NCI-H526 (cell line): Measurements from ENCODE around the gene PGP.
"Not testable (repeated sequence)": the region's sequence is repeated elsewhere in the genome, so short reads cannot be mapped to it uniquely, and the experiment has no call there.

Experiments used
- DNase-seq, 2 experiments: peaks; one replicate each; lab custom pipeline; 2025; lab: John Stamatoyannopoulos, UW

The PGP gene, protein sequence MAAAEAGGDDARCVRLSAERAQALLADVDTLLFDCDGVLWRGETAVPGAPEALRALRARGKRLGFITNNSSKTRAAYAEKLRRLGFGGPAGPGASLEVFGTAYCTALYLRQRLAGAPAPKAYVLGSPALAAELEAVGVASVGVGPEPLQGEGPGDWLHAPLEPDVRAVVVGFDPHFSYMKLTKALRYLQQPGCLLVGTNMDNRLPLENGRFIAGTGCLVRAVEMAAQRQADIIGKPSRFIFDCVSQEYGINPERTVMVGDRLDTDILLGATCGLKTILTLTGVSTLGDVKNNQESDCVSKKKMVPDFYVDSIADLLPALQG

DNA sequence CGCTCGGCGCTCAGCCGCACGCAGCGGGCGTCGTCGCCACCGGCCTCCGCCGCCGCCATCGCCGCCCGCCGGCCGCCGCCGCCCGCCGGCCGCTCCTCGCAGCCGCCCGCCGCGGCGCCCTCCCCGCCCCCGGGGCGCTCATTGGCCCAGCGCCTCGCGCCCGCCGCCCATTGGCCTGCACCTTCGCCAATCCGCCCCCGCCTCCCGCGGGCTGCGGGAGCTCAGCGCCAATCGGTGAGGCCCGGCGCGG is at the start of gene PGP:
Gene PGP (minus strand): TSS at position 122 of the 250 bp plus-strand sequence. CDS start 63 bp downstream, at position 59.
- DNase-seq, result no peak

DNA sequence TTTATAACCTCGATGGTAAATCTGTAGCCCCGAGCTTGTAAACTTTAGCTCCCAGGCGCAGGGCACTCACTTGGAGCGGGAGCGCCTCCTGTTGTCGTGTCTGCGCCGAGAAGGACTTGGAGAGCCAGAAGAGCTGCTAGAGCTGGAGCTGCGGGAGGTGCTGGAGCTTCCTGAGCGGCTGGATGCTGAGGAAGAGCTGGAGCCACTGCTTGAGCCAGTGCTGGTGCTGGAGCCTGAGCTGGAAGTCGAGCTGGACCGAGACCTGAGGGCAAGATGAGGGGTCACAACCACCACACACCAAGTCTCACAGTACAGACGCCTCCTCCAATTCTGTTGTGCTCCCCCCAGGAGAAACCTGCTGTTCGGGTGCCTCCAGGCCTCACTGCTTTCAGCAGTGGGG is 48.4 kb upstream of the PGP start:
- DNase-seq, result not testable (repeated sequence)

DNA sequence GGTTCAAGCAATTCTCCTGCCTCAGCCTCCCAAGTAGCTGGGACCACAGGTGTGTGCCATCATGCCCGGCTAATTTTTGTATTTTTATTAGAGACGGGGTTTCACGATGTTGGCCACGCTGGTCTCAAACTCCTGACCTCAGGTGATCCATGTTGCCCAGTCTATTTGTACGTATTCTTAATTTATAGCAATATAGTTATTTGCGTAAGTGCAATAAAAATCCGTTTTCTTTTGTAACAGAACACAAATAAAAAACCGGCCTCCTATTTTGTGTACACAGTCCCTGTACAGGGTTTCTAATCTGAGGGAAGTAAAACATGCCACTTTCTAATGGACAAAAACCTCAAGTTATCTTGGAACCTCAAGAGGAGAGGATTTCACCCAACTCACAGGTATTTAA is 45.6 kb upstream of the PGP start:
- DNase-seq, result no peak

DNA sequence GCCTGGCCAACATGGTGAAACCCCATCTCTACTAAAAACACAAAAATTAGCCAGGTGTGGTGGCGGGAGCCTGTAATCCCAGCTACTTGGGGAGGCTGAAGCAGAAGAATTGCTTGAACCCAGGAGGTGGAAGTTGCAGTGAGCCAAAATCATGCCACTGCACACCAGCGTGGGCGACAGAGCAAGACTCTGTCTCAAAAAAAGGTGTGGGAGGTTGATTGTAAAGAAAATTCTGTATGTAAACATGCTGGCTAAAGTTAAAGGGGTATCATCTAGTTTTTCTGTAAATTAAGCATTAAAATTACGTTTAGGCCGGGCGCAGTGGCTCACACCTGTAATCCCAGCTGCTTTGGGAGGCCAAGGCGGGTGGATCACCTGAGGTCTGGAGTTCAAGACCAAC is 43.9 kb upstream of the PGP start:
- not testable (repeated sequence) for DNase-seq

DNA sequence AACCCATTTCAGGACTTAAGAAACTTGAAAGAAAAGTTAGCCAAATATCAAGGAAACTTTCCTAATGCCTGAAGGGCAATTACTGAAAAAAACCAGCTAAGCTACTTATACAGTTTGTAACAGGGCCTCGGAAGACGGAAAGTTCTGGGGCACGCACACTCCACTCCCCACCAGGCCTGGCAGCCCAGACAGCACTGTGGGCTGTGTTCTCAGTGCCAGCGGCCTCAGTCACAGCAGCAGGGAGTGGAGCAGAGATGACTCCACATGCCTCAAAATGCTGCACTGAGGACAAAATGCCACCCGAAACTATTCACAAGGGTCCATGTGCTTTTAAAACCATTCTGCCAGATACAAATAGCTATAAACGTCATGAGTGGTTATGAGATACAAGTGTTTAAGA is 43.1 kb upstream of the PGP start:
- DNase-seq, result no peak

DNA sequence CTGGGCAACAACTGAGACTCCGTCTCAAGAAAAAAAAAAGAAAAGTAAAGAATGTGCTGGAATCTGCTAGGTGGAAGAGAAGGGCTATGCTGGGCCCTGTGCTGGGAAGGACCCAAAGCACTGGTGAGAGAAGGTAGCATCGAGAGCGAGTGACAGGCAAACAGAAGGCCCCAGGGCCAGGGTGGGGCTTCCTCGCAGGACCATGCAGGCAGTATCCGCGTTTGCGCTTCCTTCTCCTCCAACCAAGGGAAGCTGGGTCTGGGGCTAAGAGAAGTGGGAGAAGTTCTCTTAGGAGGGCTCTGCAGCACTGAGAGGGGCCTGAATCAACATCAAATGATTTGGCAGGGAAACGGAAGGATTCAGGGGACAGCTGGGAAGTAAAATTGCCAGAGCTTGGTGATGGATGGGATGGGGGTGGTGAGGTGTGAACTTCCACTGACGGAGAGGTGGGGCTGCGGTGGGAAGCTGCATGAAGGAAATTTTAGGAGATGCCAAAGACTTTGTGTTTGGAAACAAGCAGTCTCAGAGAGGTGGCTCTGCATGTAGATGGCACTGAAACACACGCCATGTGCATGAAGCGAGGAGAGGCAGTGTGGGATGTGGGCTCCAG is 42.0 kb upstream of the PGP start:
- no peak for DNase-seq

DNA sequence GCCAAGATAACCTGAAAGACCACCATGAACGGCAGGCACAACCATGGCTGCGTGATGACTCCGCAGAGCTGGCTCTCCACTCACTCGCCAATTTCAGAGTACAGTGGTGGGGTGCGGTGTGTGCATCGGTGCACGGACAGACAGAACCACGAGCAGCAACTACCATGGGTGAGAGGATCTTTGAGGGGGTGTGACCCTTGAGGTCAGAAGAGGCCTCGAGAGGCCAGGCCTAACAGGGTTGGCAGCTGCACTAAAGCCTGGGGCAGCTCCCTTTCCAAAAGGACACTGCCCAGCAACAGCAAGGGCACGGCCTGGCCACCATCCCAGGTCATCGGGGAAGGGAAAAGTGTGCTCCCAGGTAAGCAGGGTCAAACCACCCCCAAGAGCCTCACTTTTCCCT is 38.7 kb upstream of the PGP start:
- no peak for DNase-seq

DNA sequence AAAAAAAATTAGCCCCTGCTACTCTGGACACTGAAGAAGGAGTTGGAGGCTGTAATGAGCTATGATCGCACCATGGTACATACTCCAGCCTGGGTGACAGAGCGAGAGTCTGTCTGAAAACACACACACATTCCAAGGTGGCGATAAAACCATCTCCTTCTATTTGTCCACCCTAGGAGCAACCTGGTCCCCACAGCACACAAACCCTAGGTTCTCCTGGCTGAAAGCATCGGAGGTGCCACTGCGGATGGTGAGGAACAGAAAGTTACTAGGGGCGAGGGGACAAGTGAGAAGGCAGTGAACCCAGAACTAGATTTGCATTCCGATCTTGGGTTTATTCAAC is 38.1 kb upstream of the PGP start:
- no peak for DNase-seq

DNA sequence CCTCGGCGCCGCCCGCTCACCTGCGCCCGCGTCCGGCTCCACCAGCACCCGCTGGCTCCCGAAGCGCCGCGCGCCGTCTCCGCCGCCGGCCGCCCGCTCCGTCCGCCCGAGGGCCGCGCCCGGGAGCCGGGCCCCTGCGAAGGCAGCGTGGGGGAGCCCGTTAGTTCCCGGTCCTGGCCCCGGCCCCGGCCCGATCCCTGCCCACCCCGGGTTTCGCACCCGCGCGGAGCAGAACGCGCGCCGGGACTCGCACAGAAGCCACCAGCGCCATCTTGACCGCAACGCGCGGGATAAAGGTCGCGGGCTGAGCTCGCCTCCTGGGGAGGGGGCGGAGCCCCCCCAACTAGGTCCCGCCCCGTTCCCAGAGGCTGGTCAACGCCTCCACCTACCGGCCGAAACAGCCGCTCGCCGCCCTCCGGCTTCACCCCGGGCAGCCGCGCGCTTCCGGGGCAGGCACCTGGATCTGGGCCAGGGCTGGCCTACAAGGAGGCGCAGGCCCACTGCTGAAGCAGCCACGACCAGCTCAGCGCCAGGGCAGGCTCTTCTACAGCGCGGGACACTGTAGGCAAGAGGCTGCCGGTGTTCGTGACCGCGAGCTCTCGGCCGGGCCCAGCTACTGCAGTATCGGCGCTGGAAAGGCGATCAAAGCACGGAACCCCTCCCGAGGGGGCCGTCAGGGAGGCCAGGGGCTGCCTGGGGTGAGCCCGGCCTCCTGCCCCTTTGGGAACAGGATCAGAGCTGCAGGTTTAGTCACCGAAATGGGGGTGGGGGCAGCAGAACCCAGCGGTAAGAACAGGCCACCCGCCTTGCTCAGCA is 36.9 kb upstream of the PGP start, which contains the start of gene ECI1:
Gene ECI1 (minus strand): TSS at position 292 of the 816 bp plus-strand sequence. CDS start 21 bp downstream, at position 271.
- DNase-seq, result peak; percentile 57 to 90

DNA sequence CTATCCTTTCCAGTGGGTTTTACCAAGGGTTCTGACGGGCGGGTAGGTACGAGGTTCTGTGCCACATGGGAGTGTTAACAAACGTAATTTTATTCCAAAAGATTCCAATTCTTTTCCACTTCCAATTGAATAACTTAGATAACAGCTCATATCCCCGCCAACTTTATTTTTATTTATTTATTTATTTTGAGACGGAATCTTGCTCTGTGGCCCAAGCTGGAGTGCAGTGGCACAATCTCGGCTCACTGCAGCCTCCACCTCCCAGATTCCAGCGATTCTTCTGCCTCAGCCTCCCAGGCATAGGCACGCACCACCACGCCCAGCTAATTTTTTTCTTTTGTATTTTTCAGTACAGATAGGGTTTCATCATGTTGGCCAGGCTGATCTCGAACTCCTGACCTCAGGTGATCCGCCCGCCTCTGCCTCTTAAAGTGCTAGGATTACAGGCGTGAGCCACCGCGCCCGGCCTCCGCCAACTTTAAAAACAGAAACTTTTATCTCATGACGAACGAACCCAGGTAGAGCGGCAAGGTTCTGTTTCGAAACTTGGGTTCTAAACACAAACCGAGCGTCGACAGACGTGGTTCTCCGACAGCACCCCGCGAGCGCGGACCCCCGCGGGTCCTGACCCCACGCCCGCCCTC is 36.1 kb upstream of the PGP start:
- DNase-seq, result no peak

DNA sequence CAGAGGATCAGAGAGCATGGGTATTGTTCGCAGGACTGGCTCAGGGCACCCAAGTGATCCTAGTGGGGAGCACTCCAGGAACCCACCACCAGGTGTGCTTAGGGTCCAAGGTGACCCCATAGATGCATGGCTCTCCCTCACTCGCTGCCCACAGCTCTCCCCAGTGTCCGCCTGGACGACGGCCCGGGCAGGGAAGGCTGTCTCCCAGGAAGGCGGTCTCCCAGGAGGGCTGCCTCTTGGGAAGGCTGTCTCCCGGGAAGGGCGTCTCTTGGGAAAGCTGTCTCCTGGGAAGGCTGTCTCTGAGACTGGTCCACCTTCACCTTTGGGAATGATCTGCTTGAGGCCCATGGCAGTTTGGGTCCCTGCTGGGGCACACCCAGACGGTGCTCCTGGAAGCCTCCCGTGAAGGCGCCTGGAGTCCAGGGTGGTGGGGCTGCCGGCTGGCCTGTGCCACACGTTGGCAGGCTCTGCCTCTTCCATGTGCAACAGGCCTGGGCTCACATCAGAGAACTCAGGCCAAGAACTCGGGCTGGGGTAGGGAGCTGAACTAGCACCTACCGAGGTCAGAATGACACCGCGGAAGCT is 31.8 kb upstream of the PGP start:
- no peak for DNase-seq

DNA sequence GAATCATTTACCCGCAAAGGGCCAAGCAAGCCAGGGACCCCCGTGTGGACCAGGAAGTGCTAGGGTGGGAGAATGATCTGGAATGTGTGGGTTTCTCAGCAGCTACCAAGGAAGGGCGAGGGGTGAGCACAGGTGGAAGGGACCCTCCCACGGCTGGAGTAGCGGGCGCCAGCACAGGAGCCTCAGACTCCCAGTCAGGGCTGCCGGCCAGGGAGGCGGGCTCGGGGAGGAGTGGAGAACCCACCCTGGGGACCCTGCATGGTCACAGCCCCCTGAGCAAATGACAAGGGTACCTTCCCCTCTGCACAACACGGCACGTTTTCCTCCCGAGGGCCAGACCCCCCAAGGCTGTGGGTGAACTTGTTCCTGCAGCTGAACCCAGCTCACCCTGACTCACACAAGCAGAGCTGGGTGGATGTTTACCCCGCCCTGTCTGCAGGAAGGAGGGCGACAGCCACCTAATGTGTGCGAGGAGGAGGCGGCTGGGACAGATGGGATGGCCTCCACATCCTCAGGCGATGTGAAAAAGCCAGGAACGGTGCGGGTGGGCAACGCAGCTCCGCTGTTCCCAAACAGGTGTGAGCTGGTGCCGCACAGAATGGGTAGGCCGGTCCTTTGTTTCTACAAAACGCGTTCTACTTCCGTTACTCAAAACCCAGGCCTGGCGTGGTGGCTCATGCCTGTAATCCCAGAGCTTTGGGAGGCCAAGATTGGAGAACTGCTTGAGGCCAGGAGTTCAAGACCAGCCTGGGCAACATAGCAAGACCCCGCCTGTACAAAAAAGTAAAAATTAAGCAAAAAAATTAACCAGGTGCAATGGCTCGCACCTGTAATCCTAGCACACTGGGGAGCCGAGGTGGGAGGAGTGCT is 30.5 kb upstream of the PGP start:
- DNase-seq, result no peak

DNA sequence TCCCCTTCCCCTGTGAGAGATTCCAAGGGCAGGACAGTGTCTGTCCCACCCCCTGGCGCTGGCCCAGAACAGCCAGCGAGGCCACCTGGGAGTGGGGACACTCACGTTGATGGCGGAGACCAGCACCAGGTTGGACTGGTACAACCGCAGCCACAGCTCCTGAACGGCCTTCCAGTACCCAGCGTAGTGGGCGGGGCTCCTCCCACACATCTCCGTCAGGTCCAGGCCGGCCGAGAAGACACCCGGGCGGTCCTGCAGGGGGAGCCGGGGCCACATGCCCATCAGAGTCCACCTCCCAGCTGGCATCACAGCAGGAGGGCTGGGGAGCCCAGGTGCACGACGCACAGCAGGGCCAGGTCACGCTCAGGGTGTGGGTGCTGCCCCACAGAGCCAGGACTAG is 29.7 kb upstream of the PGP start:
- no peak for DNase-seq

DNA sequence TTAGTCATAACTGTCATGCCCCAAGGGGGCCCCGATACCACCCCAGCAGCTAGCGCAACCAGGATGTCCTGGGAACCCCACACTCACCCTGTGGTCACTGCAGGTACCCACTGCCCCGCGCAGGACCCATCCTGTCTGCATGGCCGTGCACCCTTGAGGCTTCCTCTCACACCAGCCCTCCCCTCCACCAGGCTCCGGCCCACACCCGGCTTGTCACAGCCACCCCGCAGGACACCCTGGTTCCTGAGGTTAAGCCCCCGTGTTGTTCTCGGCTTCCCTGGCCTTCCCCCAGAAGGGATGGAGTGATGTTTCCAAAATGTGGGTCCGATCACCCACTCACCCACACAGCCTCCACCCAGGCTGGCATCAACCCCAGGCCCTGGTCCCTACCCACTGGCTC is 29.1 kb upstream of the PGP start:
- no peak for DNase-seq

DNA sequence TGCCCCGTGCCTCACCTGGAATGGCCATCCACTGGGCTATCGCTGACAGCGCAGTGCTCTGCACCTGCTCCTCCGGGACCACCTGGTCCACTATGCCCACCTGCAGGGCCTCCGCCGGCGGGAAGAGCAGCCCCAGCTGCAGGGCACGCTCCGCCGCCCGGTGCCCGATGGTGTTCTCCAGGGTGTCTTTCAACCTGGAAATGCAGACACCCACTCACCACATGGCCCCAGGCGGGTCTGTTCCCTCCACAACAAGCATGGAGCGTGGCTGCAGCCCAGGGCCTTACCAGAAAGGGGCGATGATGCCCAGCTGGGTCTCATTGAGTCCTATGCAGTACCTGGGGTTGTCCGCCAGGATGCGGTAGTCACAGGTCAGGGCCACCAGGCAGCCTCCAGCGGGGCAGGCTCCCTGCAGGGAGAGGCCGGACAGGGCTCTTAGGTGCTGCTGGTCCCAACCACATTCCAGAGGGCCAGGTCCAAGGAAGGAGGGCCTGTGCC is 28.4 kb upstream of the PGP start:
- DNase-seq, result peak in 1 of 2 experiments; percentile 14

DNA sequence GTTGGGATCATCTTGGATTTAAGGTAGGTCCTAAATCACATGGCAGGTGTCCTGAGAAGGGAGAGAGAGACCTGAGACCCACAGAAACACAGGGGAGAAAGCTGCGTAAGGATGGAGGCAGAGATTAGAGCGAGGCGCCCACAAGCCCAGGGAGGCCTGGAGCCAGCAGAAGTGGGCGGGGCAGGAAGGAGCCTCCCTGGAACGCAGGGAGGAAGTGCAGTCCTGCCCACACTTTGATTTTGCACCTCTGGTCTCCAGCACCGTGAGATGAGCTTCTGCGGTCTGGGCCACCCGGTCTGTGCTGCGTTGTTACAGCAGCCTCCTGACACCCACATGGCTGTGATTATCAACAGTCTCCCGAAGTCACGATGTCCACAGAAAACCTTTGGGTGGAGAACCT is 28.0 kb upstream of the PGP start:
- no peak for DNase-seq

DNA sequence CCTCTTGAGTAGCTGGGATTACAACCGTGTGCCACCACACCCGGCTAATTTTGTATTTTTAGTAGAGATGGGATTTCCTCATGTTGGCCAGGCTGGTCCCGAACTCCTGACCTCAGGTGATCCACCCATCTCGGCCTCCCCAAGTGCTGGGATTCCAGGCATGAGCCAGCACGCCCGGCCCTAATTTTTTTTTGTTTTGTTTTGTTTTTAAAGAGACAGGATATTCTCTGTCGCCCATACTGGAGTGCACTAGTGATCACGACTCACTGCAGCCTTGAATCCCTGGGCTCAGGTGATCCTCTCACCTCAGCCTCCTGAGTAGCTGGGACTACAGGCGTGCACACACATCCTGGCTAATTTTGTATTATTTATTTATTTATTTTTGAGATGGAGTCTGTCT is 25.7 kb upstream of the PGP start:
- DNase-seq, result not testable (repeated sequence)

DNA sequence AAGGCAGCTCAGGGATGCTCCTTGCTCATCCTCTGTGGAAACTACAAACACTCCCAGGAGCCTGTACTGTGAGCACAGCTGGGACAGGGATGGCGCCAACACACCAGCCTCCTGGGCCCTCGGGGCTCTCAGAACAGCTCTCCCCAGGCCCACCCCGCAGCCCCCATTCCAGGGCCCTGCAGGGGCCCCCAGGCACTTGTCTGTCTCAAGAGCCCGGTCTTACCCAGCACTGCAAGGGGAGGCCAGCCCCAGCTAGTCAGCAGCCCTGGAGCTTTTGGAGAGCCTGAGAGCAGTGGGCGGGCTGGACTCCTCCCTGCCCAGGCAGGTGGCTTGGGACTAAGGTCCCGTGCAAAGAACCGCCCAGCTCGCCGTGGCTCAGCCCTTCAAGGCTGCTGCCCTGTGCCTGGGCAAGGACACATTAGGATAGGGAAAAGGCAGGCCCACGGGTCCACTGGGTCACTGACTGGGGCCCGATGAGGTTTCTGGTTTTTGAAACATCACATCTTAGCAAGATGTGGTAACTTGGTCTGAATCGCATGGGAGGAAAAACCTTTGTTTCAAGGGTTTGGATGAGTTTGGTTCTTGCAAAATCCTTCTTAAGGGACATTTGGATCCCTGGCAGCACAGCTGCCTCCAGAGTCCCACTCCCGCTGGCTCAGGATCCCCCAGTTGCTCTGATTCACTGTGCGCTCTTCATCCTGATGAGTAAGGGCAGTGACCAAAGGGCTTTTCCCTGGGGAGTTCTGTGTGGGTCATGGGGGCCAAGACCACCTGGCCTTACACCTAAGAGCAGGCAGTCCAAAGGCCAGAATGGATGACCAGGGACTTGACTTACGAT is 24.4 kb upstream of the PGP start:
- peak in 1 of 2 experiments; percentile 13 for DNase-seq

DNA sequence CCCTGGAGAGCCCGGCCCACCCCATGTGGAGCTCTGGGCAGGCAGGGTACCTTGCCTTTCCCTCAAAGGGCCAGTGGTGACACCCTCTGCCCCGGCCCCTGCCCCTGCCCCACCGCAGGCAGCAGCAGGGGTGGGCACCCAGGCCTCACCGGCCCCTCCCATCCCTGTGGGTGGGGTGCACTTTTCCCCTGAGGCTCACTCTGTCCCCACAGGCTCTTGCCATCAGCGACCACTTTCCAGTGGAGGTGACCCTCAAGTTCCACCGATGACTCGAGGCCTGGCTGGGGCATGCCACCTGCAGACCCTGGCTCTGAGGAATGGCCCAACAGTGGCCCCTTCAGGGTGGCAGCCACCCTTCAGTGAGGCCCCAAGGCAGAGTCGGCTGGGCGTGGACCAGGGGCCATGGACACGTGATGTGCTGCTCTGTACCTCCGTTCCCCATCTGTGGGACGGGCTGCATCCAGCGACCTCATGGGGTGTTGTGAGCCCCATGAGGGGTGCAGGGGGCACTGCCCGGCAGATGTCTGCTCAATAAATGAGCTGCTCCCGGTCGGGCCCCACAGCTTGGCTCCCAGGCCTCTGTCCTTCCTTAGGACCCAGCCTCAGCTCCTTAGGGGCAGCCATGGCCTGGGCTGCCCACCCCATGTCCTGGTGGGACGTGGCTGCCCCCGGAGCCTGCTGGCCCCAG is 23.7 kb upstream of the PGP start:
- no peak for DNase-seq
